Activated B cell treated with CpG ODN at 0.5 μM for 24 hours (primary cell): Measurements from ENCODE around the gene MBLAC1. TPM values are rescaled to one million over a fixed set of nuclear protein-coding genes. Genes with fewer than 3 reads are reported as not detected.

ENCODE experiments used
- ATAC-seq: fragments of 200-7000 bp; cut with Tn5 transposase; one replicate; pipeline ENCODE4 v1.10.0; 2021; ENCODE audit warnings: low read depth, mild to moderate bottlenecking, moderate library complexity
- CTCF ChIA-PET: fragments of 350-600 bp; sonication (Branson Sonifier 250); formaldehyde crosslinking; loops from one replicate; lab custom pipeline; 2021; ENCODE audit warnings: antibody characterized with exemption; lab: Charles Lee
- POLR2A ChIA-PET: fragments of 350-600 bp; sonication (Branson Sonifier 250); formaldehyde crosslinking; loops from one replicate; lab custom pipeline; 2021; ENCODE audit warnings: antibody characterized with exemption; lab: Charles Lee
- DNase-seq: peaks from one replicate; pipeline ENCODE4 v3.0.0; 2022
- H3K27ac Mint-ChIP-seq: one replicate; pipeline ENCODE4 v1.8.0; 2020; ENCODE audit warnings: mixed read lengths
- H3K27me3 Mint-ChIP-seq: one replicate; pipeline ENCODE4 v1.8.0; 2021; ENCODE audit warnings: mixed read lengths
- H3K36me3 Mint-ChIP-seq: one replicate; pipeline ENCODE4 v1.8.0; 2021; ENCODE audit warnings: low read depth, mixed read lengths
- H3K4me1 Mint-ChIP-seq: one replicate; pipeline ENCODE4 v1.8.0; 2021; ENCODE audit warnings: mixed read lengths
- H3K4me3 Mint-ChIP-seq: one replicate; pipeline ENCODE4 v1.8.0; 2020; ENCODE audit warnings: mild to moderate bottlenecking, mixed read lengths
- H3K9me3 Mint-ChIP-seq: one replicate; pipeline ENCODE4 v1.8.0; 2020; ENCODE audit warnings: mixed read lengths
- CTCF ChIP-seq: fragments of 200-600 bp; IDR thresholded peaks from one replicate; pipeline ENCODE4 v1.8.0; 2022; ENCODE audit warnings: antibody characterized with exemption, mild to moderate bottlenecking
- intact Hi-C: fragments of 100-400 bp; cut with micrococcal nuclease; formaldehyde crosslinking; loops from one replicate; pipeline ENCODE4 v1.15.1; 2024
- total RNA-seq: library from RNA; stranded (reverse); gene quantifications from 2 replicates; pipeline ENCODE4 v1.2.3, GENCODE V29; 2022

MBLAC1 gene
- total RNA-seq, 1 donor from 2014 or later: 2.2 TPM

GRCh38 chr7:100167912-100168323 is 41.2 kb downstream of the MBLAC1 start:
- Mint-ChIP-seq H3K4me3 (peak overlapping the region; percentile 64), H3K27me3 (peaks cover 42% of the 10 kb centered on the region), H3K4me1 (peaks cover 49% of the 10 kb centered on the region), H3K36me3 (no peaks in the 10 kb centered on the region), H3K9me3 (no peaks in the 10 kb centered on the region), H3K27ac (no peak overlapping the region)
- ATAC-seq (no peak), DNase-seq (no peak)
- ChIA-PET POLR2A (interaction anchor here (0.5 to 2.0 kb wide), 10 partner anchors 9 to 261 kb away, joined by 3 to 9 read pairs (median 4); partner anchors contain the start of genes GPC2, LAMTOR4, MEPCE and STAG3), CTCF (no interaction called here)
- TF ChIP-seq CTCF: no peak
- intact Hi-C loops: loop anchor here (1.0 kb wide), 1 partner anchor 10 kb away; the partner anchor contains the start of gene TRAPPC14

GRCh38 chr7:100169147-100169850 is 42.5 kb downstream of the MBLAC1 start:
- no peak for ATAC-seq
- Mint-ChIP-seq H3K9me3 (no peaks in the 10 kb centered on the region), H3K27ac (no peak overlapping the region), H3K4me3 (peak overlapping the region; percentile 64), H3K27me3 (peaks cover 43% of the 10 kb centered on the region), H3K4me1 (peaks cover 41% of the 10 kb centered on the region), H3K36me3 (no peaks in the 10 kb centered on the region)
- intact Hi-C loops: no loop called here
- no peak for DNase-seq
- POLR2A ChIA-PET: interaction anchor here (0.6 to 1.1 kb wide), 2 partner anchors 21 kb away, joined by 3 read pairs; partner anchors contain the start of gene LAMTOR4
- CTCF ChIA-PET: no interaction called here
- TF ChIP-seq CTCF: no peak

- intact Hi-C loops: no loop called here
- H3K27me3 Mint-ChIP-seq: peaks cover 43% of the 10 kb centered on the region
- no peaks in the 10 kb centered on the region for H3K9me3 Mint-ChIP-seq
- DNase-seq (no peak), ATAC-seq (no peak)
- no peaks in the 10 kb centered on the region for H3K36me3 Mint-ChIP-seq
- POLR2A ChIA-PET: interaction anchor here (0.6 to 1.6 kb wide), 2 partner anchors 16 to 22 kb away, joined by 3 to 5 read pairs; partner anchors contain the start of gene LAMTOR4
- H3K4me1 Mint-ChIP-seq: peaks cover 41% of the 10 kb centered on the region
- peak overlapping the region; percentile 53 for H3K27ac Mint-ChIP-seq
- peak overlapping the region; percentile 64 for H3K4me3 Mint-ChIP-seq
- CTCF ChIA-PET: no interaction called here
- TF ChIP-seq CTCF: no peak
These were observed 43.5 kb downstream of the MBLAC1 start for GRCh38 chr7:100170101-100170897.

- Mint-ChIP-seq H3K27me3 (peaks cover 41% of the 10 kb centered on the region), H3K36me3 (no peaks in the 10 kb centered on the region), H3K4me1 (peaks cover 39% of the 10 kb centered on the region), H3K9me3 (no peaks in the 10 kb centered on the region), H3K4me3 (peak overlapping the region; percentile 28), H3K27ac (no peak overlapping the region)
- DNase-seq (no peak), ATAC-seq (peak; percentile 54)
- intact Hi-C loops: no loop called here
- ChIA-PET POLR2A (interaction anchor here (0.6 to 1.6 kb wide), 5 partner anchors 13 to 265 kb away, joined by 3 to 8 read pairs (median 3); partner anchors contain the start of genes LAMTOR4 and PPP1R35), CTCF (no interaction called here)
- no peak for TF ChIP-seq CTCF
These were observed 44.4 kb downstream of the MBLAC1 start for GRCh38 chr7:100171087-100171681.
